K562 (cell line): ENCODE data around the gene SPIB. TPM values are rescaled to one million over a fixed set of nuclear protein-coding genes. Genes with fewer than 3 reads are reported as not detected.

ENCODE experiments used
- BHLHE40 ChIP-seq: IDR thresholded peaks from 2 replicates; pipeline ENCODE4 v1.6.1; 2011; ENCODE audit warnings: low read length, improper control_type of control experiment
- CREM ChIP-seq: IDR thresholded peaks from 2 replicates; pipeline ENCODE4 v1.6.1; 2014; ENCODE audit warnings: antibody characterized with exemption, low read depth
- E2F6 ChIP-seq, 2 experiments: IDR thresholded peaks; 2 replicates each; pipeline ENCODE4 v1.6.1; 2011; ENCODE audit warnings: borderline replicate concordance in 1 of 2, control low read depth in 1 of 2, low read depth in 1 of 2, low read length in 1 of 2, mild to moderate bottlenecking in 1 of 2, mixed read lengths in 1 of 2, moderate library complexity in 1 of 2; ENCODE audit not compliant: insufficient read depth in 1 of 2, insufficient read length in 1 of 2, poor library complexity in 1 of 2, severe bottlenecking in 1 of 2; ENCODE audit errors: extremely low read depth in 1 of 2
- ERF ChIP-seq: fragments of 450-650 bp; formaldehyde crosslinking; IDR thresholded peaks from 2 replicates; pipeline ENCODE4 v1.4.0; 2020; ENCODE audit warnings: mild to moderate bottlenecking, mixed read lengths
- FOXK1 ChIP-seq: sonication (generic); formaldehyde crosslinking; IDR thresholded peaks from 2 replicates; pipeline ENCODE4 v1.8.0; 2022; ENCODE audit warnings: missing genetic modification reagents, mild to moderate bottlenecking, borderline replicate concordance
- GTF2F1 ChIP-seq: IDR thresholded peaks from 2 replicates; pipeline ENCODE4 v1.6.1; 2011; ENCODE audit warnings: low read depth, low read length, improper control_type of control experiment
- HDAC1 ChIP-seq, 2 experiments: fragments of 450-650 bp; IDR thresholded peaks; 2 replicates each; pipeline ENCODE4 v1.6.1; 2016 to 2017; ENCODE audit warnings: inconsistent platforms in 1 of 2, mild to moderate bottlenecking in 1 of 2, moderate library complexity in 1 of 2
- HMG20A ChIP-seq: fragments of 450-650 bp; formaldehyde crosslinking; conservative IDR thresholded peaks from 2 replicates; pipeline ENCODE4 v1.4.0; 2020; ENCODE audit warnings: mild to moderate bottlenecking, mixed read lengths
- MITF ChIP-seq: IDR thresholded peaks from 2 replicates; pipeline ENCODE4 v1.6.1; 2014; ENCODE audit warnings: antibody characterized with exemption
- MLX ChIP-seq, 2 experiments: fragments of 450-650 bp in 1 of 2; sonication (generic) in 1 of 2; formaldehyde crosslinking; conservative IDR thresholded peaks; 2 replicates each; pipeline versions ENCODE4 v1.4.0 to v1.8.1; 2020 to 2022; ENCODE audit warnings: mild to moderate bottlenecking in 1 of 2, missing genetic modification reagents in 1 of 2
- NR2F6 ChIP-seq: fragments of 450-650 bp; formaldehyde crosslinking; IDR thresholded peaks from 2 replicates; pipeline ENCODE4 v1.4.0; 2020; ENCODE audit warnings: mild to moderate bottlenecking
- PHB ChIP-seq: fragments of 250-450 bp; sonication (Bioruptor Pico); IDR thresholded peaks from 2 replicates; pipeline ENCODE4 v1.5.0; 2021
- POLR2B ChIP-seq: fragments of 450-650 bp; IDR thresholded peaks from 2 replicates; pipeline ENCODE4 v1.6.1; 2018; ENCODE audit warnings: low read depth; ENCODE audit not compliant: partially characterized antibody
- PPARD ChIP-seq: fragments of 250-450 bp; sonication (Bioruptor Pico); IDR thresholded peaks from 2 replicates; pipeline ENCODE4 v1.8.0; 2022; ENCODE audit warnings: inconsistent platforms, mild to moderate bottlenecking, moderate library complexity
- SIX5 ChIP-seq, 2 experiments: IDR thresholded peaks; 2 replicates each; pipeline ENCODE4 v1.6.1; 2011; ENCODE audit warnings: low read length in 2 of 2, borderline replicate concordance in 1 of 2, low read depth in 1 of 2, mild to moderate bottlenecking in 1 of 2, moderate library complexity in 1 of 2; ENCODE audit not compliant: insufficient read depth in 1 of 2
- ZBTB11 ChIP-seq, 3 experiments: fragments of 200-800 bp in 1 of 3; fragments of 250-450 bp in 1 of 3; fragments of 450-650 bp in 1 of 3; sonication (Bioruptor Pico) in 1 of 3; sonication (Bioruptor generic) in 1 of 3; formaldehyde crosslinking in 1 of 3; IDR thresholded peaks; 2 replicates each; pipeline versions ENCODE4 v1.6.1 to v1.8.0; 2016 to 2022; ENCODE audit warnings: mild to moderate bottlenecking in 2 of 3, missing genetic modification characterization in 2 of 3, missing compliant biosample characterization in 1 of 3, moderate library complexity in 1 of 3
- ZNF444 ChIP-seq: fragments of 250-450 bp; sonication (Bioruptor Pico); IDR thresholded peaks from 2 replicates; pipeline ENCODE4 v1.4.0; 2020; ENCODE audit warnings: mild to moderate bottlenecking, moderate library complexity
- ZNF589 ChIP-seq: fragments of 200-800 bp; sonication (Bioruptor generic); IDR thresholded peaks from 2 replicates; pipeline ENCODE4 v1.6.1; 2016; ENCODE audit warnings: low read depth, missing genetic modification characterization, missing compliant biosample characterization
- ZSCAN29 ChIP-seq: fragments of 450-650 bp; IDR thresholded peaks from 2 replicates; pipeline ENCODE4 v1.6.1; 2017
- polyA plus RNA-seq, 8 experiments: library from polyadenylated mRNA; depleted of rRNA in 4 of 8; stranded (reverse) in 5 of 8; unstranded in 3 of 8; fragments of >200 nt; fragmentation: Nextera tagmentation in 2 of 8; fragmentation: Illumina TruSeq in 1 of 8; extraction: Ambion mirVana in 2 of 8; extraction: Trizol in 1 of 8; gene quantifications; 2 replicates each; pipeline versions ENCODE4 v1.2.1 to v1.2.3, GENCODE V29; 2011 to 2014; ENCODE audit warnings: inconsistent platforms in 1 of 8, missing spikeins in 1 of 8
- total RNA-seq, 7 experiments: library from RNA; depleted of rRNA in 6 of 7; stranded (reverse); fragments of >200 nt in 6 of 7; fragmentation: Illumina TruSeq in 2 of 7; extraction: Trizol in 2 of 7; gene quantifications; 2 replicates each; pipeline versions ENCODE4 v1.2.1 to v1.2.3, GENCODE V29; 2011 to 2021; ENCODE audit warnings: low replicate concordance in 1 of 7

Gene SPIB
- total and polyA plus RNA-seq, 9 of the 15 experiments (the other 6 are each of a cell fraction or from before 2014, with no cell fraction given) = 0.06 to 1.0 (median 0.43) TPM; not detected in 1

- TF ChIP-seq ERF (no peak), CREM (peak; percentile 45; the same call in 1 of the 2 replicates), NR2F6 (no peak), MITF (no peak), PPARD (no peak), ZNF444 (CRISPR knock-in tag) (no peak), ZNF589 (CRISPR knock-in tag) (no peak), ZBTB11 (CRISPR knock-in tag; IDR thresholded peaks at IDR 0.05) (no peak), MLX (CRISPR knock-in tag; conservative IDR thresholded peaks at IDR 0.05) (no peak), FOXK1 (CRISPR knock-in tag) (no peak), HMG20A (no peak), GTF2F1 (no peak), POLR2B (no peak), ZSCAN29 (no peak), BHLHE40 (peak; percentile 24; the same call in 1 of the 2 replicates), HDAC1 (IDR thresholded peaks at IDR 0.05) (no peak), SIX5 (IDR thresholded peaks at IDR 0.05; ENCODE audit: borderline replicate concordance in 1 of 2, insufficient read depth in 1 of 2, low read depth in 1 of 2, low read length in 2 of 2) (no peak), PHB (no peak), E2F6 (IDR thresholded peaks at IDR 0.05; ENCODE audit: borderline replicate concordance in 1 of 2, extremely low read depth in 1 of 2, insufficient read depth in 1 of 2, insufficient read length in 1 of 2, low read depth in 1 of 2, low read length in 1 of 2, poor library complexity in 1 of 2, severe bottlenecking in 1 of 2) (no peak)
Measured at GRCh38 chr19:50461066-50461875, 42.5 kb downstream of the SPIB start (continued).
